HG03439 (cell line): ENCODE measurements around the gene TECR.
"Not testable (repeated sequence)": the region's sequence is repeated elsewhere in the genome, so short reads cannot be mapped to it uniquely, and the experiment has no call there.

Experiments
- ATAC-seq: cut with Tn5 transposase; IDR thresholded peaks from one replicate; pipeline ENCODE4 v1.9.1; 2021; ENCODE audit warnings: mild to moderate bottlenecking, moderate library complexity; ENCODE audit not compliant: unreplicated experiment

Gene TECR

GRCh38 chr19:14533450-14533849 is 4.1 kb downstream of the TECR start:
- no peak for ATAC-seq

- no peak for ATAC-seq
Measured at GRCh38 chr19:14536926-14537692, 7.7 kb downstream of the TECR start.

GRCh38 chr19:14540741-14541525 is 11.5 kb downstream of the TECR start:
- ATAC-seq, result no peak

GRCh38 chr19:14541979-14542378 is 12.6 kb downstream of the TECR start:
- ATAC-seq, result not testable (repeated sequence)

- no peak for ATAC-seq
Measured at GRCh38 chr19:14542711-14543328, 13.4 kb downstream of the TECR start.

GRCh38 chr19:14544047-14544446 is 14.7 kb downstream of the TECR start:
- no peak for ATAC-seq

GRCh38 chr19:14544977-14545715 is 15.8 kb downstream of the TECR start:
- no peak for ATAC-seq

- ATAC-seq, result no peak
Measured at GRCh38 chr19:14545716-14546082, 16.3 kb downstream of the TECR start.

- no peak for ATAC-seq
Measured at GRCh38 chr19:14550201-14550754, 20.9 kb downstream of the TECR start.

GRCh38 chr19:14551134-14552005 is 22.0 kb downstream of the TECR start:
- ATAC-seq, result not testable (repeated sequence)

GRCh38 chr19:14552006-14552360 is 22.6 kb downstream of the TECR start:
- ATAC-seq, result not testable (repeated sequence)

- no peak for ATAC-seq
Measured at GRCh38 chr19:14553042-14553938, 23.9 kb downstream of the TECR start.

- ATAC-seq, result no peak
Measured at GRCh38 chr19:14553939-14554243, 24.5 kb downstream of the TECR start.

- no peak for ATAC-seq
Measured at GRCh38 chr19:14554382-14554812, 25.0 kb downstream of the TECR start.

- no peak for ATAC-seq
Measured at GRCh38 chr19:14555918-14556661, 26.7 kb downstream of the TECR start.

- ATAC-seq, result peak; percentile 60
Measured at GRCh38 chr19:14556662-14557188, 27.3 kb downstream of the TECR start.

- no peak for ATAC-seq
Measured at GRCh38 chr19:14558370-14559066, 29.1 kb downstream of the TECR start.
